GM19023 (cell line): ENCODE data around the gene KDM5B.
"Not testable (repeated sequence)": the region's sequence is repeated elsewhere in the genome, so short reads cannot be mapped to it uniquely, and the experiment has no call there.

Source experiments
- ATAC-seq: cut with Tn5 transposase; IDR thresholded peaks from one replicate; pipeline ENCODE4 v1.9.1; 2021; ENCODE audit warnings: mild to moderate bottlenecking, moderate library complexity; ENCODE audit not compliant: unreplicated experiment

KDM5B gene

DNA sequence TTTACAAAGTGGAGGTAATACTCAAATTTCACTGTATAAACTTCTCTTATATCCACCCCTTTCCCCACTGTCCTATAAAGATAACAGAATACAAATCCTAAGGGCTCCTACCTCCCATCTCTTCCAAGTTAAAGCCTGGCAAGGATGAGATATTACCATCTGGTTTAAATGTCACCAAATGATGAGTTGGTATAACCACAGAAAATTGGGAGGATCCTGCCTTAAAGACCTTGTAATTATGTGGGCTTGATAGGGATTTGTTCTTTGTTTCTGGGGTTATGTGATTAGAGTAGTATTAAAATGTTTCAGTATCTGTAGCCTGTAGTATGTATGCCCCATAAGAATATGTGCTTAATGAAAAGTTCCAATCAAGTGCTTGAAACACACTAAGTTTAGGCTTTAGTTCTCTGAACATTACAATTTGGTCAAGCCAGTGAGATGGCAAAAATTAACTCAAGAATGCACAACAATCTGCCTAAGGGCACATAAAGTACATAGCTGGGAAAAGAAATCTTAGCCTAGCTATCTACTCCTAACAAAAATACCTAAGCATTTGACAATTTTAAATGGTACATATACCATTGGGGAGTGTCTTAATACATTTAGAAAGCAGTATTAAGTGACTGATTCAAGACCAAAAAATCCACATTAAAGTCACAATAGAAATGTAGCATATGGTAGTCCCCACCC lies 14.0 kb downstream of the KDM5B start:
- no peak for ATAC-seq

DNA sequence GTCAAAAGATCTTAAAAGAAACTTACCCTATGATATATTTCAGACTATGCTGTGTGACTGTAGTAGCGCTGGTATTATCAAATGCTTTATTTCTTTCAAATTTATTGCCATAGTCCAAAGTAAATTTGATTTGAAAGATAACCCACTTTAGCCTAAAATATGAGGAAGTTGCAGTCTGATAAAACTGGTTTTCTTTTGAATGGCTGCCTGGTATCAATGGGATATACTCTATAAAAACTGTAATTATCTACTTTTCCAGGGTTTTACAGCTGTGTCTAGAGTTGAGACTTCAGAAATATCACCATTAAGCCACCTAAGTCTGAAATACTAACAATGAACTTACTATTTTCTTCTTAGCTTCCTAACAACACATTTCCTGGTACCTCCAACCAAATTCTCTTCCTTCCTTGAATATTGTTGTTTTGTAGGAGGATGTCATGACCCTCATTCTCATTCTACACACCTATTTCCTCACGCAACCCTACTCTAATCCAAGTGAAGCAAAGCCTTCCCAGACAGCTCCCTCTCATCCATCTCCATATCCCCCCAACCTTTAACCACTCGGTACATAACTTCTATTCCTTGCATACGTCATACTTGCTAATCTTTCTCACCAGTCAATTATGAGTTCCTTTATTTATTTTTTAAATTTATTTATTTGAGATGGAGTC lies 17.0 kb downstream of the KDM5B start:
- no peak for ATAC-seq

DNA sequence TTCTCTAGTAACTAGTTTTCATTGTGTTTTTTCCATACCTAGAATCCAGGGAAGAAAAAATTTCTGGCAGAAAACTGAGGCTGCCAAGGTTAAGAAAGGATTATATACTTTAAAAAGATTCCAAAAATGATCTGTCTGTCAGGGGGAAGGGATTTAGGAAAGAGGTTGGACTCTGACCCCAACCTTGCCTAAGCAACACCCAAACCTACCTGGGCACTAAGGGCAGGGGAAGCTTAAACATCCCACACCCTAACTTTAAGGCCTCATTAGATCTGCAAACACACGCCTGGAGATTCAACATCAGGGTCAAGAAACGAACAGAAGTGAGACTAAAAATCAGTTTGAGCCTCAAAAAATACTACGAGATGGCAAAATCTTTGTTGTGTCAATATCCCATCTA lies 19.4 kb downstream of the KDM5B start:
- no peak for ATAC-seq

DNA sequence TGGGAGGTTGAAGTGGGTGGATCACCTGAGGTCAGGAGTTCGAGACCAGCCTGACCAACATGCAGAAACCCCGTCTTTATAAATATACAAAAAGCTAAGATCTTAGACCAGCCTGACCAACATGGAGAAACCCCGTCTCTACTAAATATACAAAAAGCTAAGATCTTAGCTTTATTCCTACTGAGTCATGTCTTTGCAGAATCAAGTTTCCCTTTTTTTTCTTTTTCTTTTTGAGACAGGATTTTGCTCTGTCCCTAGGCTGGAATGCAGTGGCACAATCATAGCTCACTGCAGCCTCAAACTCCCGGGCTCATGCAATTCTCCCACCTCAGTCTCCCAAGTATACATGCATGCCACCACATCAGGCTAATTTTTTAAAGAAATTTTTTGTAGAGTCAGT lies 21.4 kb downstream of the KDM5B start:
- ATAC-seq: no peak

DNA sequence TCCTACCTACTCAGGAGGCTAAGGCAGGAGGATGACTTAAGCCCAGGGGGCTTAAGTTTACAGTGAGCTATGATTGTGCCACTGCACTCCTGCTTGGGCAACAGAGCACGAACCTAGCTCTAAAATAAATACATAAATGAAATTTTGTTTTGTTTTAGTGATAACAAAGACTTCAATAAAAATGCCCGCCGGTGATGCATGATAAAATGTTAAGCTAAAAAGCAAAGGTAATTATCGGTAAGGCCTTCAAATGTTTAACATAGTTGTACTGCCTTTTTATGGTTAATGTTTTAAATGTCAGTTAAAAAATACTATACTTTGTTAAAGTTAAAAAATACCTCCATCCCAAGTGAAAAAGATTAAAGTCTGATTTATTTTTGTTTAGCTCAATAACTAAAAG lies 27.0 kb downstream of the KDM5B start:
- ATAC-seq: no peak

DNA sequence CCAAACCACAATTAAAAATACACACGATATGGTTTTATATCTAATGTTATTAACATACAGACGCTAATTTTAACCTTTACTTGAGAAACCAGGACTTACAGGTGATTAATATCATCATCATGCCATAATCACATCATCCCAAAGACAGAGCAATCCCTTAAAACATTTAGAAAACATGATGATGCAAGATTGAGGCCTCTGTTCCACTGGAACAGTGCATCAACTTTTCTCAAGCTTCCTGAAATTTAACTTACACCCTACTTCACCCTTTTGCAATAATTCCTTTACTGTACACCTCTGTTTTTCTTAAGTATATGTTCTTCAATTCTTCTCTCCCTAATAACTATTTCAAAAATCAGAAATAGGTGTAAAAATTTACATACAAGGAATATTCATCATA lies 38.1 kb downstream of the KDM5B start:
- ATAC-seq: no peak

DNA sequence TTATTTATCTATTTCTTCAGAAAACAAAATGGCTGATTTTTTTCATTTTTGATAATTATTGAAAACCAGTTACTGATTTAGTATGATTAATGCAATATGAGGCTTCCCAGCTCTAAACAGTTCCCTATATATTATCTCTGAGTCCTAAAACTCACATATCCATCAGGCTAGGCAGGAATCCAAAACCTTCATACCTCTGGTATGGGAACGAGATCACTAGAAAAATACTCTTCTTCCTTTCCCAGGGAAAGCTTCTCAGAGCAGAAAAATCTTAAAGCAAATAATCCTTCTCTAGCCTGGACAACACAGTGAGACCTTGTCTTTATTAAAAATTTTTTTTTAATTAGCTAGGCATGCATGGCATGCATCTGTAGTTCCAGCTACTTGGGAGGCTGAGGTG lies 42.5 kb downstream of the KDM5B start:
- no peak for ATAC-seq

DNA sequence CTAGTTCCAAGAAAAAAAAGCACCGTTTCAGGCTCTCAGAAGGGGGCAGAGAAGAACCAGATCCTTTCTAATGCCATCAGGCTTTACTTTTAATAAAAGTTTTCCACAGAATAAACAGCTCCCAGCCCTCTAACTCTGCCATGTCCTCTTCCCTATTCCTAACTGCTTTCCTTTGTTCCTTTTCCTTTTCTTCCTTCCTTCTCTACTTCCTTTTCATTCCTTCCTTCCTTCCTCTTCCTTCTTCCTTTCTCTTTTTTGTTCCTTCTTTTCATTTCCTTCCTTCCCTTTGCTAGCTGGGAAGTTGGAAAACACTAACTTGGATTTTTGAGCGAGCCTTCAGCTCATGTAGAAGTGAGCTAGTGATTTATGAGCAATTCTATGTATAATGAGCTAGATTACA lies 46.2 kb downstream of the KDM5B start:
- no peak for ATAC-seq

DNA sequence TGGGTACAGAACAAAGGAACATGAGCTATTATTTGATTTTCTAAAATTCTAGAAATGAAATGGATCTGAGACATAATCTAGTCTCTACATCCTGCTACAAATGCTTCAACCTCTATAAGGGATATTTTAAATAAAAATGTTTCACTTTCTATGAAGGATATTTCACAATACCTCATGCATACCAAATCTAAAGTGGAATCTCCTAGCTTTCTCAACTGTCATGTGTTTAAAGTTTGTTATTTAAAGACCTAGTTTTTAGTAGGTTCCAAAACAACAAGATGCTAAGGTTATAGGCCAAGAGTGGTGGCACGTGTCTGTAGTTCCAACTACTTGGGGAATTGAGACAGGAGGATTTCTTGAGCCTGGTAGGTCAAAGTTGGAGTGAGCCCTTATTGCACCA lies 47.6 kb downstream of the KDM5B start:
- ATAC-seq: no peak

DNA sequence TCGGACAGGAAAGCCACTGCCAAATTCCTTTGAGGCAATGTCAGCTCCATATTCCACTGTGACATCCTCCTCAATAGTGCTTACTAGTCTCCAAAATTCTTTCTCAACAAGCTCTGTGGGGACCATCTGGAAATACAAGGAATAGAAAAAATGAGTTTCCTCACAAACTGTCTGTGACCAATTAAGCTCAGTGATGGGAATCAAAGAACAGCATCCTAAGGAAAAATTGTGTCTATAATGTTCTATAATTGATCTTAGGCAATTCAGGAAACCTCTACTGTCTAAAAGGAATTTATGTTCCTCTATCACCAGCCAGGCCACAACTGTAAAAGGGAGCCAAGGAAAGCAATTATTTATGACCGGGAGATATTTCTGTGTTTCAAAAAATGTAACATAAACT lies 51.8 kb downstream of the KDM5B start:
- no peak for ATAC-seq

DNA sequence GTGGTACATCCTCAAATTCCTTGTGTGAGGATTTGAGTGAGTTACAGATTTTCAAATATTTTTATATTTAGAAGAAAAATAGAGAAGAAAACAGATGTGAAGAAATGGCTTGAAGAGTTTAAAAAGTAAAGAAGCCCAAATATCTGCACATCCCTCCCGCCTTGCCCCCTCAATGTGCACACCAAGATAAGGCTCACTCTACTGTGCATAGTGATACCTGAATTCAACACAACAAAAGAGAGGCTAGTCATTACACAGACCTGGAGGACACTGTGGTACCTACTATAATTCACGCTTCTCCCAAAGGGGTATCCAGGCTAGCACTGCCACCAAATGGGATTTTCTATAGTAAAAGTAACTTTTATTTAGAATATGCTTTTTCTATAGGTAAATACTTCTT lies 53.9 kb downstream of the KDM5B start:
- ATAC-seq: no peak

DNA sequence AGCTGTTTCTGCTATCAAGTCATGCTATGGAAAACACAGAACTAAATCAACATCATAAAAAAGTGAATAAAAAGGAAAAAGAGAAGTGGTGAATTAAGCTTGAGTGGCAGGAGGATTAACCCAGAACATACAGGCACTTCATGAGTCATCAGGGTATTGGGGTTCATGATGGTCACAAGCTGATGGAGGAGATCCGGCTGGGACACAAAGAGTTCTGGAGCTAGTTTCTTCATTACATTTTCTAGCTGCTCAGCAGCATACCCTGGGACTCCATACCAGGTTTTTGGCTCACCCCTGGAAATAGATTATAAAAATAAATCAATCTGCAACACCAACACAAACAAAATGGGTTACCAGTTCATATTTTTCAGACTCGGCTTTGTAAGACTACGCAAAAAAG lies 55.4 kb downstream of the KDM5B start:
- ATAC-seq: no peak

DNA sequence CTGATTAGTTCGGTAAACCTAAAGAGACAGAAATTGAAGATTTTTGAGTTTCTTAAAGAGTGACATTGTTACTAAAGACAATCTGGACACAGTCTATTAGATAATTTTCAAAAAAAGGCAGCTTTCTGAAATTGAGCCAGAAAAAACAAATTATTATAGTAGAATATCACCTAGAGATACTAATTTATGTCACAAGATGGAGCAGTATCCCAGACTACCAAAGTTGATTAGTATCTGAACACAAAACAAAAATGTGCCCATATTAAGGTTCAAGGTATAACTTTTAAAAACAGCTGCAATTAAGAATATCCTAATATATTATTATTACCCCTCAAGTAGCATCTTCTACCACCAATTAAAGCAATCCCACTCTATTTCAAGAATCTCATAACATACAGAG lies 57.5 kb downstream of the KDM5B start:
- ATAC-seq: no peak

DNA sequence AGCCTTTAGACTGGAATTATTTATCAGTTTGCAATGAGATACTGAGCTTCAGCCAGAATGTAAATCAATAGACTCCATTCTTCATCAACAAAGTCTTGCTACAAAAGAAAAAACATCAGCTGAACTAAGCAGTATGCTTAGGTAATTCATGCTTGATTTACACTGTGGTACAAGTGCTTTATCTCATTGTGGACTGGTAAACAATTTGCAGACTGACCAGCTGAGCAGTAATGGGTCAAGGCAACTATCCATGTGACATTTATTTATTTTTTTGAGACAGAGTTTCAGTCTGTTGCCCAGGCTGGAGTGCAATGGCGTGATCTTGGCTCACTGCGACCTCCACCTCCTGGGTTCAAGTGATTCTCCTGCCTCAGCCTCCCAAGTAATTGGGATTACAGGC lies 58.2 kb downstream of the KDM5B start:
- ATAC-seq: no peak

DNA sequence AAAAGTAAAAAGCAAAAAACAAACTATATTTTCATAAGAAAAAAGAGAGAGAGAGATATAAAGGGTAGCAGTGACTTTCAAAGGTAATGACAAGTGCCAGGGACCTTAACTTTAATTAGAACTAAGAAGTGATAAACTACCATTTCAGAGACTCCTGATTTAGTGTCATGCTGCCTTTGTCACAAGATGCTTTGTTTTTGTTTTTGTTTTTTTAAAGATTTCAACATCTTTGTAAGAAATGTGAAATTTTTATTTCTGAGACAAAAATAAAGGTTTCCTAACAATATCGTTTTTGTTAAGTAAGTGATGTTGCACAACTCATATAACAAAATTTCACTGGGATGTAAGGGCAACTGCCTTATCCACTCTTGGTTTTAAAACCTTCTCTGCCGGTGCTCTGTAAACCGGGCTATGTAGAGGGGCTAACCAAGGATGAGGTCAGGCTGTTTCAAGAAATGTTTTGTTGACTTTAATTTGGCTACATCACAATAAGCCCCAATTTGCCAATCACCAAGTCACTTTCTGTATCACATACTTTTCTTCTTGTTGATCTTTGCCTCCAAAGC lies 62.8 kb downstream of the KDM5B start:
- ATAC-seq: no peak

DNA sequence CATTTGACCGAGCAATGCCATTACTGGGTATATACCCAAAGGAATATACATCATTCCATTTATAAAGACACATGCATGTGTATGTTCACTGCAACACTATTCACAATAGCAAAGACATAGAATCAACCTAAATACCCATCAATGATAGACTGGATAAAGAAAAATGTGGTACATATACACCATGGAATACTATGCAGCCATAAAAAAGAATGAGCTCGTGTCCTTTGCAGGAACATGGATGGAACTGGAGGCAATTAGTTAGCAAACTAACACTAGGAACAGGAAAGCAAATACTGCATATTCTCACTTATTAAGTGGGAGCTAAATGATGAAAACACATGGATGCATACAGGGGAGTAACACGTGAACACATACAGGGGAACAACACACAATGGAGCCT lies 63.5 kb downstream of the KDM5B start:
- not testable (repeated sequence) for ATAC-seq

DNA sequence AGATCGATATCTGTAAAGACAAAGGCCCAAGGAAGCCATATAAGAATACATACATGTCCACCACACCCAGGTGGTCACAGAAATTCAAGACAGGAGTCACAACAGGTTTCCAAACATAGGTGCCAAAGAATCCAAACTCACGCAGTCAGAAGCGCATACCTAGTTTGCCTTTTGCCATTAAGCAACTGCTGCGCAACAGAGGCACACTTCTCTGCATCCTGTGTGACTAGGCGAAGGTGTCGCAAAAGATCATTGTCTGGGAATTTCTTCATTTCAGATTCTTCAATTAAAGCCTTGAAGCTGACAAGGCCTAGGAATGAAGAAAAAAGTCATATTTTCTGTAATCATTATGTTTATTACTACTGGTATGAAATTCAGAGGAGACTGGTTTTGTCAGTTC lies 65.7 kb downstream of the KDM5B start:
- no peak for ATAC-seq

DNA sequence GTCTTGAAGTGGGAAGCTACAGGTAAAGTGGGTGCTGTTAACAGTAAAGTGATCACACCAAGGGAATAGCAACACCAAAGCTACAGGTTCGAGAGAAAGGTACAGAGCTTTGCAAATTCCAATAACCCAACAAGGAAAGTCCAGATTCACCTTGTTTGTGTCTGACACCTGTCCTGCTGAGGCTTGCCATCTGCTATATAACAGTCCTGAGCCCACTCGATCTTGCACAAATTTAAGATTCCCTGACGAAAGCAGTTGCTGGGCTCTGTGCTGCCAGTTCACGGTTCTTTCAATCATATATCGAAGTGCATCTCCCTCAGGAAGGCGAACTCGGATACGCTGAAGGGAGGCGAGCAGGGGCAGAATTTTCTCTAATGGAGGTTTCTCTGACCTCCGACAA lies 75.0 kb downstream of the KDM5B start:
- ATAC-seq: no peak

DNA sequence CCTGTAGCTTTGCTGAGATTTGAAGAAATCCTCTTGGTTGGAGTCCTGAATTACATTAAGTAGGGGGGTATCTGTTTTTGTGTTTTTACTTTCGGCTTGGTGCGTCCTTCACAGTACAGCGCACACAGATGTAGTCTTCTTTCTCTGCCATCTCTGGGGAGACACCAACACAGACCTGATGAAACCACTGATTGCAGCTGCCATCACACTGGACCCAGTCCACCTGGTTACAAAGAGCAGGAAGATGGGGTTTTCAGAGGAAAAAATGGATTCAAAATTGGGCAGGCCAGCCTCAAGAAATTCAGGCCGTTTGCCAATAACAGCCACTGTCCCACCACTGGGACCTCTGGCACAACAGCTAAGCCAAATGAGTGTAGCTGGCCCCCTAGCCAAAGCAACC lies 79.3 kb downstream of the KDM5B start:
- no peak for ATAC-seq

DNA sequence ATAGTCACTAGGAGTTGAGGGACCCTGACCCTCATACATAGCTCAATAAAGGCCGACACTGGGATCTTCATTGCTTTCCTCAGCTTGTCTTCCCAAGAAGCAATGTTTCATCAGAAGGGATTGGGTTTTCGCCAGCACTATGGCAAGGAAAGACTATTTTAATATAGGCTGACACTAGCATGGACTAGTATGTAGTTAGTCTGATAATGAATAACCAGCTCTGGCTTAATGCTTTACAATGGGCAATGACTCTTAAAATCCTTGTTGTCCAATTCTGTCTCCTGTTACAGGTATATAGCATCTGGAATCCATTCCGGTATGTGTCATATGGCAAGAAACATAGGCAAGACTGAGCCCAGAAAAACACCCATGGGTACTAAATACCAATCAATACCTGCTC lies 82.7 kb downstream of the KDM5B start:
- no peak for ATAC-seq

DNA sequence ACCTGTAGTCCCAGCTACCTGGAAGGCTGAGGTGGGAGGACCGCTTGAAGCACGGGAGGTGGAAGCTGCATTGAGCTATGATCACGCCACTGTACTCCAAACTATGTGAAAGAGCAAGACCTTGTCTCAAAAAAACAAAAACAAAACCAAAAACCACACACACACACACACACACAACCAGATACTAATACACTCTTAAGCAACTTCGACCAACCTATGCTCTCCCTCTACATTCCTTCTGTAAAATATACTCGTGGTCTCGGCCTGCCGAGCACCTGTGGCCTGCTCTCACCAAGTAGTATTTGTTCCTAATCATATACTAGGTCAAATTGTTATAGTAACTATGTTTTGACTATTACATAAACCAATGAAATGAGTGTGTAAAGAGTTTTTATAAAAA lies 84.5 kb downstream of the KDM5B start:
- ATAC-seq: no peak

DNA sequence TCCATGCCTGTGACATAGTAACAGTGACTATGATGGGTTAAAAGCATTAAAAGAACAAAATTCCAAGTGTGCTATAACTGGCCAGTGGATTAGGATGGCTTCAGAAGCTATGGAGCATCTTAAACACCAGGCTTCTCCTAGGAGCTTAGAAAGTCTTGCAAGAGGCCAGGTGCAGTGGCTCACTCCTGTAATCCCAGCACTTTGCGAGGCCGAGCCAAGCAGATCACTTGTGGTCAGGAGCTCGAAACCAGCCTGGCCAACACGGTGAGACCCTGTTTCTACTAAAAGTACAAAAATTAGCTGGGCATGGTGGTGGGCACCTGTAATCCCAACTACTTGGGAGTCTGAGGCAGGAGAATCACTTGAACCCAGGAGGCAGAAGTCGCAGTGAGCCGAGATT lies 85.2 kb downstream of the KDM5B start:
- not testable (repeated sequence) for ATAC-seq

DNA sequence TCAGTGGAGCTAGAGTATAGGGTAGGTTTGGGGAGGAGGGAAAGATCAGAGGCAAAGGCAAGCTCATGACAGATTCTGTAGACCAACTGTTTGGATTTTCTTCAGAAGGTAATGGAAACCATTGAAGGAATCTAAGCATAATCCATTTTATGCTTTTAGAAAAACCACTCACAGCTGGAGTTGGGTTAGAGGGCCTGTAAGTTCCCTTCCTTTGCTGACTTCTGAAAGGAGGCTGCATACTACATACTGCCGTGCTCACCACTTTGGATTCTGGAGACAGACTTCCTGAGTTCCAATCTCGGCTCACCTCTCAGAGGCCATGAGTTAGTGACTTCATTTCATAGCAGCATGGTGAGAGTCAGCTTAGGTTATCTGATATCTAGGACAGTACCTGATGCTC lies 91.6 kb downstream of the KDM5B start:
- ATAC-seq: no peak
